ENCODE measurements around the gene PNKP. TPM values are rescaled to one million over a fixed set of nuclear protein-coding genes. Genes with fewer than 3 reads are reported as not detected.

Gene PNKP
- total RNA-seq, 2 donors from 2014 or later: 53.7 to 137 TPM

GRCh38 chr19:49891393-49891792, 24.0 kb upstream of the PNKP start:
- Histone ChIP-seq H3K27ac (no peak overlapping the region), H3K27me3 (no peaks in the 10 kb centered on the region), H3K9me3 (no peaks in the 10 kb centered on the region), H3K4me3 (no peak overlapping the region), H3K9ac (ENCODE audit: low read depth in 2 of 2, low read length in 2 of 2) (no peak overlapping the region), H3K36me3 (no peaks in the 10 kb centered on the region), H3K4me1 (peaks cover 4% of the 10 kb centered on the region)
- no peak for DNase-seq
- no peak for TF ChIP-seq CTCF (IDR thresholded peaks at IDR 0.05)
- intact Hi-C loops (cut with DNase I): no loop called here

- Histone ChIP-seq H3K9me3 (no peaks in the 10 kb centered on the region), H3K36me3 (no peaks in the 10 kb centered on the region), H3K9ac (ENCODE audit: low read depth in 2 of 2, low read length in 2 of 2) (peak overlapping the region in 1 of 2 donors; percentile 35), H3K4me1 (peaks cover 4% of the 10 kb centered on the region), H3K27me3 (no peaks in the 10 kb centered on the region), H3K27ac (no peak overlapping the region), H3K4me3 (peak overlapping the region; percentile 41)
- peak; percentile 69 for DNase-seq
- intact Hi-C loops (cut with DNase I): no loop called here
- no peak for TF ChIP-seq CTCF (IDR thresholded peaks at IDR 0.05)
Measured at GRCh38 chr19:49890349-49891311, 23.3 kb upstream of the PNKP start.

- no peaks in the 10 kb centered on the region for H3K9me3 ChIP-seq
- peak; percentile 81 for TF ChIP-seq CTCF (IDR thresholded peaks at IDR 0.05)
- no peaks in the 10 kb centered on the region for H3K27me3 ChIP-seq
- H3K4me3 ChIP-seq: peak overlapping the region; percentile 41
- no peaks in the 10 kb centered on the region for H3K36me3 ChIP-seq
- no peak overlapping the region for H3K27ac ChIP-seq
- peaks cover 4% of the 10 kb centered on the region for H3K4me1 ChIP-seq
- intact Hi-C loops (cut with DNase I): no loop called here
- H3K9ac ChIP-seq (ENCODE audit: low read depth in 2 of 2, low read length in 2 of 2): peak overlapping the region in 1 of 2 donors; percentile 35
- DNase-seq: peak; percentile 78
Measured at GRCh38 chr19:49889687-49890348, 22.4 kb upstream of the PNKP start.

- no peak overlapping the region for H3K9ac ChIP-seq (ENCODE audit: low read depth in 2 of 2, low read length in 2 of 2)
- no peak for TF ChIP-seq CTCF (IDR thresholded peaks at IDR 0.05)
- intact Hi-C loops (cut with DNase I): no loop called here
- H3K36me3 ChIP-seq: peaks cover 2% of the 10 kb centered on the region
- H3K27ac ChIP-seq: no peak overlapping the region
- no peak overlapping the region for H3K4me3 ChIP-seq
- H3K27me3 ChIP-seq: no peaks in the 10 kb centered on the region
- H3K9me3 ChIP-seq: no peaks in the 10 kb centered on the region
- no peak for DNase-seq
- H3K4me1 ChIP-seq: peaks cover 4% of the 10 kb centered on the region
Measured at GRCh38 chr19:49889038-49889686, 21.8 kb upstream of the PNKP start.

- Histone ChIP-seq H3K27me3 (no peaks in the 10 kb centered on the region), H3K36me3 (peaks cover 6% of the 10 kb centered on the region)
- DNase-seq: no peak
Measured at GRCh38 chr19:49888510-49888824, 21.1 kb upstream of the PNKP start.

More at GRCh38 chr19:49888510-49888824, 21.1 kb upstream of the PNKP start:
- no peak overlapping the region for H3K4me3 ChIP-seq
- H3K27ac ChIP-seq: no peak overlapping the region
- H3K9me3 ChIP-seq: no peaks in the 10 kb centered on the region
- TF ChIP-seq CTCF (IDR thresholded peaks at IDR 0.05): no peak
- intact Hi-C loops (cut with DNase I): no loop called here
- H3K9ac ChIP-seq (ENCODE audit: low read depth in 2 of 2, low read length in 2 of 2): no peak overlapping the region
- H3K4me1 ChIP-seq: peaks cover 4% of the 10 kb centered on the region
